Measurements from ENCODE around the gene AMBRA1.

GRCh38 chr11:46469926-46470325 is 123.9 kb downstream of the AMBRA1 start:
- TF ChIP-seq, protein P1, sequence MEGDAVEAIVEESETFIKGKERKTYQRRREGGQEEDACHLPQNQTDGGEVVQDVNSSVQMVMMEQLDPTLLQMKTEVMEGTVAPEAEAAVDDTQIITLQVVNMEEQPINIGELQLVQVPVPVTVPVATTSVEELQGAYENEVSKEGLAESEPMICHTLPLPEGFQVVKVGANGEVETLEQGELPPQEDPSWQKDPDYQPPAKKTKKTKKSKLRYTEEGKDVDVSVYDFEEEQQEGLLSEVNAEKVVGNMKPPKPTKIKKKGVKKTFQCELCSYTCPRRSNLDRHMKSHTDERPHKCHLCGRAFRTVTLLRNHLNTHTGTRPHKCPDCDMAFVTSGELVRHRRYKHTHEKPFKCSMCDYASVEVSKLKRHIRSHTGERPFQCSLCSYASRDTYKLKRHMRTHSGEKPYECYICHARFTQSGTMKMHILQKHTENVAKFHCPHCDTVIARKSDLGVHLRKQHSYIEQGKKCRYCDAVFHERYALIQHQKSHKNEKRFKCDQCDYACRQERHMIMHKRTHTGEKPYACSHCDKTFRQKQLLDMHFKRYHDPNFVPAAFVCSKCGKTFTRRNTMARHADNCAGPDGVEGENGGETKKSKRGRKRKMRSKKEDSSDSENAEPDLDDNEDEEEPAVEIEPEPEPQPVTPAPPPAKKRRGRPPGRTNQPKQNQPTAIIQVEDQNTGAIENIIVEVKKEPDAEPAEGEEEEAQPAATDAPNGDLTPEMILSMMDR (IDR thresholded peaks at IDR 0.05; ENCODE audit: poor library complexity, severe bottlenecking): no peak
- TF ChIP-seq SMC3 (conservative IDR thresholded peaks at IDR 0.05; ENCODE audit: poor library complexity): no peak
- TF ChIP-seq TAF1 (IDR thresholded peaks at IDR 0.05; ENCODE audit: low read depth): no peak
- TF ChIP-seq EP300 (conservative IDR thresholded peaks at IDR 0.05; ENCODE audit: poor library complexity, severe bottlenecking): no peak
- no peak for TF ChIP-seq POLR2AphosphoS5 (IDR thresholded peaks at IDR 0.05)
- no peak for TF ChIP-seq EZH2 (IDR thresholded peaks at IDR 0.05; ENCODE audit: borderline replicate concordance, insufficient read depth, low read length, poor library complexity, severe bottlenecking)

All from neural cell (in vitro differentiated cells).